ENCODE data around the gene WWOX. TPM values are rescaled to one million over a fixed set of nuclear protein-coding genes. Genes with fewer than 3 reads are reported as not detected.

WWOX gene
- polyA plus RNA-seq, 2 of the 4 experiments (the other 2 are of a cell fraction) = 16.0 to 17.2 TPM

- no peak overlapping the region for H3K4me3 ChIP-seq
- no peaks in the 10 kb centered on the region for H3K4me1 ChIP-seq
- ChIA-PET POLR2A (no interaction called here), CTCF (interaction anchor here (0.6 kb wide), 2 partner anchors 354 to 904 kb away, joined by 3 read pairs; no protein-coding TSS in a partner anchor)
- H3K9me3 ChIP-seq = no peaks in the 10 kb centered on the region
- no peak overlapping the region for H3K27ac ChIP-seq
- 57% methylated on average over 6 of the region's 6 CpGs for WGBS (ENCODE audit: missing lambda C conversion rate)
- no peak for FAIRE-seq
- no peak for TF ChIP-seq RAD21 (conservative IDR thresholded peaks at IDR 0.05 in 1 of 2, IDR thresholded peaks at IDR 0.05 in 1 of 2)
- no peak for TF ChIP-seq SREBF2 (IDR thresholded peaks at IDR 0.05)
- no peak for TF ChIP-seq BCL3 (IDR thresholded peaks at IDR 0.05)
- H3K4me2 ChIP-seq = no peak overlapping the region
- ATAC-seq = no peak
- no peak for DNase-seq (ENCODE audit: low read depth in 1 of 2, low spot score in 1 of 2)
These were observed 855.8 kb downstream of the WWOX start for GRCh38 chr16:78955206-78955605.

GRCh38 chr16:78956859-78957258, 857.4 kb downstream of the WWOX start:
- Histone ChIP-seq H3K4me1 (no peaks in the 10 kb centered on the region), H3K9me3 (no peaks in the 10 kb centered on the region; the same call in 2 of the 3 replicates), H3K27ac (no peak overlapping the region), H3K4me3 (no peak overlapping the region), H3K4me2 (no peak overlapping the region)
- no peak for TF ChIP-seq PBX3 (IDR thresholded peaks at IDR 0.05)
- no peak for TF ChIP-seq ZC3H11A (IDR thresholded peaks at IDR 0.05)
- POLR2A ChIA-PET = no interaction called here
- WGBS (ENCODE audit: missing lambda C conversion rate) = 48% methylated on average over 8 of the region's 8 CpGs
- FAIRE-seq = no peak
- CTCF ChIA-PET = no interaction called here
- ATAC-seq = no peak
- no peak for DNase-seq (ENCODE audit: low read depth in 1 of 2, low spot score in 1 of 2)

GRCh38 chr16:78957317-78958100, 858.1 kb downstream of the WWOX start:
- no peak overlapping the region for H3K4me3 ChIP-seq

More at GRCh38 chr16:78957317-78958100, 858.1 kb downstream of the WWOX start:
- Histone ChIP-seq H3K9me3 (no peaks in the 10 kb centered on the region; the same call in 2 of the 3 replicates), H3K4me2 (no peak overlapping the region), H3K27ac (no peak overlapping the region), H3K4me1 (no peaks in the 10 kb centered on the region)
- 35% methylated on average over 15 of the region's 15 CpGs for WGBS (ENCODE audit: missing lambda C conversion rate)
- DNase-seq (ENCODE audit: low read depth in 1 of 2, low spot score in 1 of 2) = no peak
- CTCF ChIA-PET = interaction anchor here (0.7 kb wide), 1 partner anchor 863 kb away, joined by 3 read pairs; no protein-coding TSS in a partner anchor
- POLR2A ChIA-PET = no interaction called here
- ATAC-seq = no peak
- FAIRE-seq = no peak
- TF ChIP-seq ZSCAN20 (CRISPR knock-in tag; IDR thresholded peaks at IDR 0.05) (no peak), RARB (CRISPR knock-in tag; IDR thresholded peaks at IDR 0.05) (no peak), ZNF302 (CRISPR knock-in tag; IDR thresholded peaks at IDR 0.05) (no peak), ELK1 (IDR thresholded peaks at IDR 0.05; ENCODE audit: low read depth, low read length) (no peak), ESRRA (IDR thresholded peaks at IDR 0.05; ENCODE audit: borderline replicate concordance, low read length) (no peak), E2F6 (IDR thresholded peaks at IDR 0.05; ENCODE audit: borderline replicate concordance, low read depth) (no peak), TFCP2L1 (CRISPR knock-in tag; IDR thresholded peaks at IDR 0.05) (no peak), POLR2A (IDR thresholded peaks at IDR 0.05; ENCODE audit: low read length) (no peak), USF2 (IDR thresholded peaks at IDR 0.05) (no peak), BCL3 (IDR thresholded peaks at IDR 0.05) (no peak), HOXB5 (CRISPR knock-in tag; IDR thresholded peaks at IDR 0.05) (no peak), CTCF (IDR thresholded peaks at IDR 0.05) (no peak), GATA3 (IDR thresholded peaks at IDR 0.05; ENCODE audit: borderline replicate concordance) (no peak)
